ENCODE data around the gene CCDC54.
A peak's percentile ranks its signal among the peaks of the same experiment; 100 is the strongest.

CCDC54 gene

DNA sequence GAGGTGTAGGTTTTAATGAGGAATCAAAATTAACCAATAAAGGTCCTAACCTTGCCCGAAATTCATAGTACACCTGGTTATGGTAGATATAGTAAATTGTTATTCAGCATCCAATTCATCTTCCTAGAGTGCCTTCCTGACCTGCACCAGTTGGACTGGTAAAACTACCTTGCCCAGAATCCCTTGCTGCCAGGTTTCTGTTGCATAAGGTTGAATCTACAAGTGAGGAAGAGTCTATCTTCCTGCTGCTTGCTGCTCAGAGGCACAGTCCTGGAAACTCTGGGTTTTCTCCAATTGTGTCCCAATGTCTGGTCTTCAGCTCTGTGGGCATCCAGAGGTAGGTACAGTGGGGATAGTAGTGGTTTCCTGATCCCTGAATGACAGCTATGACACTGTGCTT lies 17.3 kb downstream of the CCDC54 start:
- no peak for DNase-seq

- DNase-seq = no peak
Measured at GRCh38 chr3:107395066-107395465, 17.8 kb downstream of the CCDC54 start.

GRCh38 chr3:107401301-107401700 lies 24.1 kb downstream of the CCDC54 start:
- DNase-seq = no peak

DNA sequence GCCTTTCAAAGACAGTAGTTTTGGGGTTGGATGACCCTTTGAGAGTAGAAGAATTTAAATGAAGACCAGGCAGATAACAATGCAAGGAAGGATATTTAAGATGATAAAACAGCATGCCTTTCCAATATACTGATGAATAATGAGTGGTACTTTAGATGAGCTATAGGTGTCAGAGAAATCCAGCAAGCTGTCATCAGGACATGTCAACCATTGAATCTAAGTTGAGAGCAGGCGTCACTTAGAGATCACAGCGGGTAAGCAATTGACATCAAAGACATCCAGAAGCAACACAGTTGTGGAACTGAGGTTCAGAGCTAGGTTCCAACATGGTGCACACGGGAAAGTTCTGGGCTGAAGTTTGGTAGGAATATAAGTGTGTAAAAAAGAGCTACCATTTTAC lies 25.0 kb downstream of the CCDC54 start:
- no peak for DNase-seq

GRCh38 chr3:107404727-107405469 lies 27.7 kb downstream of the CCDC54 start:
- DNase-seq = no peak

GRCh38 chr3:107407355-107407754 lies 30.1 kb downstream of the CCDC54 start:
- DNase-seq = no peak

- no peak for DNase-seq
Measured at GRCh38 chr3:107408513-107408912, 31.3 kb downstream of the CCDC54 start.

- no peak for DNase-seq
Measured at GRCh38 chr3:107409365-107409764, 32.1 kb downstream of the CCDC54 start.

DNA sequence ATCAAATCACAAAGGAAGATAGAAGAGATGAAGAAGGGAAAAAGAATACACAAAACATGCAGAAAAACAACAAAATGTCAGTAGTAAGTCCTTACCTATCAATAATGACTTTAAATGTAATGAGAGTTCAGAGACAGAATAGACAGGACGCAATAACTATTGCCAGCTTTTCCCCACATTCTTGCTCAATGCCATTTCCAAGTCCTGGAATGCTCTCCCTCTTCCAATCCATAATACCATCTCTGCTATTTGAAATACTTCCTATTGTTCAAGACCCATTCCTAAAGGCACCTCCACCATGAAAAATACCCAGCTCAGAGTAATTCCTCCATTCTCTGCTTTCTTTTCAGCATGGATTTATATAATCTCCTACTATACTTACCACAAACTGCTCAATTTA lies 33.4 kb downstream of the CCDC54 start:
- DNase-seq = no peak

GRCh38 chr3:107411056-107411455 lies 33.8 kb downstream of the CCDC54 start:
- DNase-seq = peak; percentile 43

- DNase-seq = no peak
Measured at GRCh38 chr3:107411779-107412178, 34.5 kb downstream of the CCDC54 start.

DNA sequence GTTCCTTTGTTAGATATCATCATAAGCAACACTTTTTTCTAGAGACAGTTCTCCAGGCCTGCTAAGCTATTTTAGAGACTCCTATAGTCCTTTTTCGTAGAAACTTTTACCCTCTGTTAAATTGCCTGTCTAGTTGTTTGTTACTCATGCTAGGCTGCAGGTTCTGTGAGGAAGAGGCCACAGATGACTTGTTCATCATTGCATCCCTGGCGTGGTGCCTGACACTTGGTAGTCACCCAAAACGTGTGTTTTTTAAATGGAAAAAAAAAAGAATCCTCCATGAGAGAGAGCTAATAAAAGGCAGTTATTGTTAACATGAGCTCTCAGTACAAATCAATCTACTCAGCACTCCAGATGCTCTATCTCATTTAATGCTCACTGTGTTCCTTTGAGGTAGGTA lies 35.1 kb downstream of the CCDC54 start:
- DNase-seq = no peak

GRCh38 chr3:107413264-107413663 lies 36.0 kb downstream of the CCDC54 start:
- DNase-seq = peak; percentile 15

DNA sequence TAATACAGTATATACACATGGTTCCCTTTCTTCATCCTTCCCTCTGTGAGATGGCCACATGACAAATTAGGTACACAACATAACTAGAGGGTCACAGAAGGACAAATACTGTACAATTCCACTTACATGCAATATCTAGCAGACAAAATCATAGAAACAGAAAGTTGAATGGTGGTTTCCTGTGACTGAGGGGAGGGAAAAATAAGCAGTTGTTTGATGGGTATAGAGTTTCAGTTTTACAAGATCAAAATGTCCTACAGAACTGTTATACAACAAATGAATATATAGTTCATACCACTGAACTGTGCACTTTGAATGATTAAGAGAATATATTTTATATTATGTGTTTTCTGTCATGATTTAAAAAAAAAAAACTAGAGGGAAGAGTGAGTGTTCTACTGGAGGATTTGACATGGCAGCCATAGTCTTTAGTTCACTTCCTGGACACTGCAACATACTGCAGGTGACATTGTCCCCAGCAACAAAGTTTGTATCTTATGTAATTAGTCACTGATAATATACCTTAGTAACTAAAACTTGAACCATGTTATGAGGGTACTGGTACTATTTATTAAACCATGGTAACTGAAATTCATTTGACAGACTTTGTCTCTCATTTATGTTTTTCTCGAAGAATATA lies 37.2 kb downstream of the CCDC54 start:
- DNase-seq = no peak

DNA sequence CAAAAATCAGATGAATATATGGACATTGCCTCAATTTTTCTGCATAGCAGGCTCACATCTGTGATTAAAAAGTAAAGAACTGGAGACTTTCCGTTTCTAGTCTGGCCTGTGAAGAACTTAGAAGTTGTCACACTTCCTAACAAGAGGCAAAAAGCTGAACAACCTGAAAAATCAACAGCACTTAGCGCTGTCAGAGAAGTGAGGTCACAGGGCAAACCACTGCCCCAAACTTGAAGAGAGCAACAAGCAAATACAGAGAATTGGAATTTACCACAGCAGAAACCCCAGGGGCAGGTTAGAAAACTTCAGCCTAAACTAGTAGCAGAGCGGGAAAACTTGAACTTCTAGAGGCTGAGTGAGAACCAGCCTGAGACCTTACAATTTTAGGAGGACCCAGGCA lies 38.9 kb downstream of the CCDC54 start:
- no peak for DNase-seq

- DNase-seq = no peak
Measured at GRCh38 chr3:107416886-107417285, 39.6 kb downstream of the CCDC54 start.

GRCh38 chr3:107421170-107421792 lies 44.0 kb downstream of the CCDC54 start:
- DNase-seq = peak; percentile 90

- no peak for DNase-seq
Measured at GRCh38 chr3:107421881-107422280, 44.6 kb downstream of the CCDC54 start.

GRCh38 chr3:107425033-107425432 lies 47.8 kb downstream of the CCDC54 start:
- DNase-seq = peak; percentile 16

DNA sequence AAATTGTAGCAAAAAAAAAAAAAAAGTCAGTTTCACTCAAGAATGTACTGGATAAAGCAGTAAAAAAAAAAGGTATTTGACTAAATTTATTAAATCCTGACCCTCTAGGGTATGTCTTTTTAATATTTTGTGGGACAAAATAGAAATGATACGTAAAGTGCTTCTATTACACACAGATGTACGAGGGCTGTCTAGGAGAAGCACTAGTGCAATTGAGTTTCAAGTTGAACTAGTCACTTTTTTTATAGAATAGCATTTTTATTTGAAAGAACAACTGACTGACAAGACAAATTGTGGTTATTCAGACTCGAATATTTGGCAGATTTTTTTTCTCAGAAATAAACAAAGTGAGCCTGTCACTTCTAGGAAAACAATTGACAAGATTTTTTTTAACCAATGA lies 49.0 kb downstream of the CCDC54 start:
- DNase-seq = no peak

All from hematopoietic multipotent progenitor cell treated with erythropoietin and hydrocortisone succinate and interleukin-3 and kit ligand, for 4 days (in vitro differentiated cells).